Fibroblast of lung (primary cell): ENCODE data around the gene MUC2. TPM values are rescaled to one million over a fixed set of nuclear protein-coding genes. Genes with fewer than 3 reads are reported as not detected.

ENCODE experiments used
- DNase-seq, 2 donors: peaks; one replicate each; pipeline versions ENCODE4 v3.0.0 to v3.0.0-alpha.2; 2010; ENCODE audit warnings: low read depth in 2 of 2
- H2AFZ ChIP-seq: 2 replicates; pipeline ENCODE4 v1.5.1; 2012; ENCODE audit warnings: low read length, control low read depth, inconsistent platforms
- H3K27ac ChIP-seq: 2 replicates; pipeline ENCODE4 v1.5.1; 2011; ENCODE audit warnings: low read length, control low read depth; ENCODE audit not compliant: insufficient read depth
- H3K27me3 ChIP-seq: 2 replicates; pipeline ENCODE4 v1.5.1; 2011; ENCODE audit warnings: mild to moderate bottlenecking, low read length; ENCODE audit not compliant: control insufficient read depth, insufficient read depth
- H3K36me3 ChIP-seq: 2 replicates; pipeline ENCODE4 v1.5.1; 2011; ENCODE audit warnings: low read length; ENCODE audit not compliant: control insufficient read depth, insufficient read depth
- H3K4me1 ChIP-seq: 2 replicates; pipeline ENCODE4 v1.5.1; 2011; ENCODE audit warnings: low read length; ENCODE audit not compliant: control insufficient read depth, insufficient read depth; ENCODE audit errors: extremely low read depth
- H3K4me2 ChIP-seq: 2 replicates; pipeline ENCODE4 v1.5.1; 2011; ENCODE audit warnings: low read length, control low read depth; ENCODE audit not compliant: insufficient read depth; ENCODE audit errors: extremely low read depth
- H3K4me3 ChIP-seq, 4 experiments: fragments of 200-600 bp in 1 of 4; sonication (generic) in 1 of 4; replicated peaks in 1 of 4; 2 replicates each; pipeline ENCODE4 v1.5.1; 2011 to 2016; ENCODE audit warnings: low read length in 4 of 4, low read depth in 3 of 4, mild to moderate bottlenecking in 3 of 4, control low read depth in 2 of 4, inconsistent platforms in 1 of 4, mixed read lengths in 1 of 4; ENCODE audit not compliant: insufficient read depth in 1 of 4; ENCODE audit errors: control extremely low read depth in 1 of 4
- H3K79me2 ChIP-seq: 2 replicates; pipeline ENCODE4 v1.5.1; 2012; ENCODE audit warnings: mild to moderate bottlenecking, low read length, inconsistent platforms; ENCODE audit not compliant: control insufficient read depth, insufficient read depth
- H3K9ac ChIP-seq: 2 replicates; pipeline ENCODE4 v1.5.1; 2011; ENCODE audit warnings: mild to moderate bottlenecking, low read length, control low read depth; ENCODE audit not compliant: insufficient read depth
- H3K9me3 ChIP-seq: 2 replicates; pipeline ENCODE4 v1.5.1; 2012; ENCODE audit warnings: low read depth, low read length; ENCODE audit not compliant: control insufficient read depth, insufficient read depth
- H4K20me1 ChIP-seq: 2 replicates; pipeline ENCODE4 v1.5.1; 2011; ENCODE audit warnings: low read length; ENCODE audit not compliant: control insufficient read depth, insufficient read depth; ENCODE audit errors: extremely low read depth
- EZH2 ChIP-seq: IDR thresholded peaks from 2 replicates; pipeline ENCODE4 v1.5.1; 2012; ENCODE audit warnings: low read length, control low read depth, mild to moderate bottlenecking; ENCODE audit errors: missing control alignments
- polyA plus RNA-seq, 2 donors: library from polyadenylated mRNA; depleted of rRNA in 1 of 2; stranded (reverse) in 1 of 2; unstranded in 1 of 2; fragments of >200 nt; gene quantifications; 2 replicates each; pipeline ENCODE4 v1.2.1, GENCODE V29; 2011 to 2012; ENCODE audit warnings: missing spikeins in 1 of 2
- total RNA-seq: library from RNA; depleted of rRNA; stranded (reverse); fragments of >200 nt; gene quantifications from 2 replicates; pipeline ENCODE4 v1.2.1, GENCODE V29; 2014
- TF ChIP-seq, protein P1 (sequence below), 2 donors: IDR thresholded peaks in 1 of 2; conservative IDR thresholded peaks in 1 of 2; 1 replicate in 1 of 2; 2 replicates in 1 of 2; pipeline ENCODE4 v1.5.1; 2011 to 2012; ENCODE audit warnings: low read length in 2 of 2, control low read depth in 1 of 2, inconsistent platforms in 1 of 2, low read depth in 1 of 2, mild to moderate bottlenecking in 1 of 2

The MUC2 gene
- total and polyA plus RNA-seq, 2 donors (not counting 1 experiment from before 2014, with no cell fraction given), result not detected

DNA sequence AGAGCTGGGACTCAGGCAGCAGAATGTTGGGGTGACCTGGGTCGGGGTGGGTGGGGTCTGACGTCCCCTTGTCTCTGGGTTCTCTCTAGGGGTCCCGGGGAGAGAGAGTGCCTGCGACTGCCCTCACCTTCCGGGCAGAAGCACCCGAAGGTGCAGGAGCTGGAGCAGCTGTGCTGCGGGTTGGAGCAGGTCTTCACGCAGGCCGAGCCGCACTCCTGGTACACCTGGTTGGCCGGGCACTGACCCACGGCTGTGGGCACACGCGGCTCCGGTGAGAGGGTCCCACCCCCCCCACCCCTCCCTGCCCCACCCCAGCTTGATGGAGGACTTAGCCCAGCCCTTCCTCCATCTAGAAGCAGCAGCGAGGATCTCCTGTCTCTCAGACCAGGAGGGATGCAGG is 44.6 kb upstream of the MUC2 start:
- Histone ChIP-seq H3K79me2 (no peaks in the 10 kb centered on the region), H3K36me3 (no peaks in the 10 kb centered on the region), H3K9ac (no peak overlapping the region), H3K27ac (no peak overlapping the region), H3K27me3 (no peaks in the 10 kb centered on the region), H3K9me3 (no peaks in the 10 kb centered on the region), H3K4me3 (no peak overlapping the region), H3K4me2 (no peak overlapping the region), H4K20me1 (no peaks in the 10 kb centered on the region), H3K4me1 (no peaks in the 10 kb centered on the region), H2AFZ (no peak overlapping the region)
- TF ChIP-seq, protein P1, sequence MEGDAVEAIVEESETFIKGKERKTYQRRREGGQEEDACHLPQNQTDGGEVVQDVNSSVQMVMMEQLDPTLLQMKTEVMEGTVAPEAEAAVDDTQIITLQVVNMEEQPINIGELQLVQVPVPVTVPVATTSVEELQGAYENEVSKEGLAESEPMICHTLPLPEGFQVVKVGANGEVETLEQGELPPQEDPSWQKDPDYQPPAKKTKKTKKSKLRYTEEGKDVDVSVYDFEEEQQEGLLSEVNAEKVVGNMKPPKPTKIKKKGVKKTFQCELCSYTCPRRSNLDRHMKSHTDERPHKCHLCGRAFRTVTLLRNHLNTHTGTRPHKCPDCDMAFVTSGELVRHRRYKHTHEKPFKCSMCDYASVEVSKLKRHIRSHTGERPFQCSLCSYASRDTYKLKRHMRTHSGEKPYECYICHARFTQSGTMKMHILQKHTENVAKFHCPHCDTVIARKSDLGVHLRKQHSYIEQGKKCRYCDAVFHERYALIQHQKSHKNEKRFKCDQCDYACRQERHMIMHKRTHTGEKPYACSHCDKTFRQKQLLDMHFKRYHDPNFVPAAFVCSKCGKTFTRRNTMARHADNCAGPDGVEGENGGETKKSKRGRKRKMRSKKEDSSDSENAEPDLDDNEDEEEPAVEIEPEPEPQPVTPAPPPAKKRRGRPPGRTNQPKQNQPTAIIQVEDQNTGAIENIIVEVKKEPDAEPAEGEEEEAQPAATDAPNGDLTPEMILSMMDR (conservative IDR thresholded peaks at IDR 0.05 in 1 of 2, IDR thresholded peaks at IDR 0.05 in 1 of 2; ENCODE audit: low read depth in 1 of 2, low read length in 2 of 2), result no peak
- TF ChIP-seq EZH2, result no peak
- DNase-seq, result no peak

DNA sequence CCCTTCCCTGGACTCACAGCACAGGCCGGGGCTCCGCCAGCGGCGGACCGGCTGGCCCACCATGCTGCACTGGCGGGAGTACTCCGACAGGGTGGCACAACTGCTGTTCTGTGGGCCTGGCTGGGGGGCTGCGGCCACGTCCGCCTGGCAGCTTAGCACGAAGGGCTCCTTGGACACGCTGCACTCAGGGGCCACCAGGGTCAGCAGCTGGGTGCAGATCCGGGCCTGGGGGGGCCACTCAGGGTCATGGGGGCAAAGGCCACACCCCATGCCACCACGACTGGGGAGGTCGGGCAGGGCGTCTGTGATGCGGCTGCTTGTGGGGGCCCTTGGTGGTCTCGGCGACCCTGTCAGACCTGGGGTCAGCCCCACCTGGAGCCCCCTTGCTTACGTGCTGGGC is 44.1 kb upstream of the MUC2 start:
- no peak overlapping the region for H3K4me2 ChIP-seq
- H3K27me3 ChIP-seq, result no peaks in the 10 kb centered on the region
- TF ChIP-seq, protein P1 (conservative IDR thresholded peaks at IDR 0.05 in 1 of 2, IDR thresholded peaks at IDR 0.05 in 1 of 2; ENCODE audit: low read depth in 1 of 2, low read length in 2 of 2), result no peak

DNA sequence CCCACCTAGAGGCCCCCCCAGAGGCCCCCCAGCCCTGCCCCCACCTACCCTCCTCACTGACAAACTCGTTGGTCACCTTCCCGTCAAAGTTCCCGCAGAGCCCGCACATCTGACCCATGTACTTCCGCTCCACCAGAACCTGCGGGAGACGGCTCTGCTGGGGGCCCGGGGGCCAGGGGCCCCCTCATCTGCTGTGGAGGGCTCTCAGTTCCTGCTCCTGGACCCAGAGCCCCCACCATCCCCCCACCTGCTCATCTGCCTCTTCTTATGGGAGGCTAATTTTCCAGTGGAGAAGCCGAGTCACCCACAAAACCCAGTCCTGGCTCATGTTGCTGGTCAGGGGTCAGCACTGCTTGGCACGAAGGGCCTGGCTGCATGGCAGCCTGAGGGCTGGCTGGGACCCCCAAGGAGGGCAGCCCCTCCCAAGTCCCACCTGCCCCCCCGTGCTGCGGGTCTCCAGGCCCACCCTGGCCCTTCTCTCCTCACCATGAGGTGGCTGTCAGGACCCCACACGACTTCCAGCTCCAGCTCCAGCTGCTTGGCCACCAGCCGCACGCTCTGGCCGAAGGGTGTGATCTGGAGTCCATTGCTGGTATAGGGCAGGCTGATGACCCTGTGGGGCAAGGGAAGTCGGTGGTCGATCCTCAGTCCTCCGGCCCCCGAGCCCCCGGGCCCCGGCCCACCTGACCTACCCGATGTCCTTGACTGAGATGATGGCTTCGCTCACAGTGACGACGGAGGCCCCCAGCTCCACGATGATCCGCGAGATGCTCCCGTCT is 43.4 kb upstream of the MUC2 start:
- H4K20me1 ChIP-seq, result no peaks in the 10 kb centered on the region
- TF ChIP-seq EZH2, result no peak
- TF ChIP-seq, protein P1 (conservative IDR thresholded peaks at IDR 0.05 in 1 of 2, IDR thresholded peaks at IDR 0.05 in 1 of 2; ENCODE audit: low read depth in 1 of 2, low read length in 2 of 2), result no peak
- no peaks in the 10 kb centered on the region for H3K9me3 ChIP-seq
- H3K27ac ChIP-seq, result no peak overlapping the region
- no peaks in the 10 kb centered on the region for H3K4me1 ChIP-seq
- no peak overlapping the region for H3K4me2 ChIP-seq
- no peak overlapping the region for H3K9ac ChIP-seq
- H3K27me3 ChIP-seq, result no peaks in the 10 kb centered on the region
- no peaks in the 10 kb centered on the region for H3K36me3 ChIP-seq
- no peak for DNase-seq
- H2AFZ ChIP-seq, result no peak overlapping the region
- no peak overlapping the region for H3K4me3 ChIP-seq
- no peaks in the 10 kb centered on the region for H3K79me2 ChIP-seq

More for the DNA sequence above, 44.1 kb upstream of the MUC2 start:
- Histone ChIP-seq H4K20me1 (no peaks in the 10 kb centered on the region), H3K4me3 (no peak overlapping the region), H3K4me1 (no peaks in the 10 kb centered on the region), H3K36me3 (no peaks in the 10 kb centered on the region), H3K79me2 (no peaks in the 10 kb centered on the region), H3K9ac (no peak overlapping the region), H3K9me3 (no peaks in the 10 kb centered on the region), H3K27ac (no peak overlapping the region), H2AFZ (no peak overlapping the region)
- no peak for DNase-seq
